ENCODE data around the gene MED4.

MED4 gene

GRCh38 chr13:48028066-48028465 lies 66.8 kb downstream of the MED4 start:
- no peak for DNase-seq

All from stimulated activated CD4-positive, alpha-beta T cell treated with anti-CD3 and anti-CD28 coated beads, Interleukin-12 subunit alpha, Interleukin-12 subunit beta, amount 100 ng/mL, for 4 hours (primary cell).